ENCODE measurements around the gene TMEM161A. TPM values are rescaled to one million over a fixed set of nuclear protein-coding genes. Genes with fewer than 3 reads are reported as not detected.
A peak's percentile ranks its signal among the peaks of the same experiment; 100 is the strongest.
"Not testable (repeated sequence)": the region's sequence is repeated elsewhere in the genome, so short reads cannot be mapped to it uniquely, and the experiment has no call there.

Gene TMEM161A
- total RNA-seq, 1 experiment from 2014 or later = 64.3 TPM

DNA sequence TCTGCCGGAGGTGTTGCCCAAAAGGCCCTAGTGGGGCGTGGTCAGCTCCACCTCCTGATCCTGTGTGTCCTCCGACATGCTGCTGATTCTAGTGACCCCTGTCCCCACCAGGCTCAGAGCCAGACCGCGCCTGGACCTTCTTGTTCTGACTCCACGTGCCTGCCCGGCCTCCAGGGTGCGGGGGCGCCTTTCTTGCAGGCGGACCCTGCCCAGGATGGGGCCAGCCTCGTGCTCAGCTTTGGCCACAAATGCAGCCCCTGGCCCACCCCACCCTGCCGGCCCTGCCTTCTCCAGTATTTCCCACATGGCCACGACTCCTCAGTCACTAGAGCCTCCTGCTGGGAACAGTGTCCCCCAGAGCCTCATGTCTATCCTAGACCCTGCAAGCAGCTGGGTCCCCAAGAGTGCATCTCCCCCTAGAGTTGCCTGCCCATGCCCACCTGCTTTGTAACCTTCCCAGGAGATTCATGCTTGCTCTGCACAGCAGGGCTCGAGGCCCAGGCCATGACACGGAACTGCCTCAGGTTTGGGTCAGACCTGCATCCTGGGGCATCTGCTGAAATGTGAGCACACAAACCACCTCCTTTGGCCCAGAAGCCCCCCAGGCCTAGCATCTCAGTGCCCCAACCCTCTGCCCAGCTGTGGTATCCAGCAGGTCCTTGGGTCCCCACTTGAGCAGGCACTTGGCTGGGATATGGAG lies 27.0 kb downstream of the TMEM161A start:
- Histone ChIP-seq H3K27me3 (no peaks in the 10 kb centered on the region; the same call in 1 of the 2 replicates), H3K36me3 (peaks cover 3% of the 10 kb centered on the region; the same call in 1 of the 2 replicates), H3K4me3 (no peak overlapping the region), H3K9me3 (no peaks in the 10 kb centered on the region)
- no peak for DNase-seq

GRCh38 chr19:19110410-19111135 lies 27.7 kb downstream of the TMEM161A start:
- H3K36me3 ChIP-seq = no peaks in the 10 kb centered on the region
- no peaks in the 10 kb centered on the region for H3K9me3 ChIP-seq
- no peak overlapping the region for H3K4me3 ChIP-seq
- DNase-seq = no peak
- H3K27me3 ChIP-seq = no peaks in the 10 kb centered on the region; the same call in 1 of the 2 replicates

DNA sequence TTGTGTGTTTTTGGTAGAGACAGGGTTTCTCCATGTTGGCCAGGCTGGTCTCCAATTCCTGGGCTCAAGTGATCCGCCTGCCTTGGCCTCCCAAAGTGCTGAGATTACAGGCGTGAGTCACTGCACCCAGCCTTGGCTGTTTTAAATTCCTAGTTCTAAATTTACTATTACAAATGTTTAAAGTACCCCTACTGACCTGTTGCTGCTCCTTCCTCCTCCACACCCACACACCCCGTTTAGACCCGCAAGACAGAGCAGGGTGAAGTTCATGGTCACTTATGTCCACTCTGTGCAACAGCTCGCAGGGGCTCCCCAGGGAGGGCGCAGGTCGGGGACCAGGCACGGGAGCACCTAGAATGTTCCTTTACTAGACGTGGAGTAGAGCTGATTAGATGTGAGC lies 28.7 kb downstream of the TMEM161A start:
- Histone ChIP-seq H3K4me3 (no peak overlapping the region), H3K27me3 (no peaks in the 10 kb centered on the region; the same call in 1 of the 2 replicates)
- DNase-seq = peak; percentile 63

GRCh38 chr19:19107654-19108053 lies 30.6 kb downstream of the TMEM161A start:
- Histone ChIP-seq H3K27me3 (no peaks in the 10 kb centered on the region; the same call in 1 of the 2 replicates), H3K36me3 (no peaks in the 10 kb centered on the region), H3K4me3 (no peak overlapping the region), H3K9me3 (no peaks in the 10 kb centered on the region)
- DNase-seq = no peak

More for the DNA sequence above, 28.7 kb downstream of the TMEM161A start:
- H3K9me3 ChIP-seq = no peaks in the 10 kb centered on the region
- no peaks in the 10 kb centered on the region for H3K36me3 ChIP-seq

GRCh38 chr19:19106938-19107337 lies 31.3 kb downstream of the TMEM161A start:
- not testable (repeated sequence) for H3K27me3 ChIP-seq, DNase-seq, H3K4me3 ChIP-seq

GRCh38 chr19:19106056-19106551 lies 32.2 kb downstream of the TMEM161A start:
- H3K27me3 ChIP-seq = no peaks in the 10 kb centered on the region; the same call in 1 of the 2 replicates
- H3K36me3 ChIP-seq = no peaks in the 10 kb centered on the region
- no peak for DNase-seq
- no peaks in the 10 kb centered on the region for H3K9me3 ChIP-seq
- H3K4me3 ChIP-seq = no peak overlapping the region

More at GRCh38 chr19:19106938-19107337, 31.3 kb downstream of the TMEM161A start:
- not testable (repeated sequence) for H3K36me3 ChIP-seq, H3K9me3 ChIP-seq

GRCh38 chr19:19105365-19106055 lies 32.8 kb downstream of the TMEM161A start:
- Histone ChIP-seq H3K36me3 (no peaks in the 10 kb centered on the region), H3K27me3 (no peaks in the 10 kb centered on the region; the same call in 1 of the 2 replicates), H3K9me3 (no peaks in the 10 kb centered on the region), H3K4me3 (no peak overlapping the region)
- no peak for DNase-seq

GRCh38 chr19:19103167-19103566 lies 35.1 kb downstream of the TMEM161A start:
- Histone ChIP-seq H3K27me3 (no peaks in the 10 kb centered on the region), H3K9me3 (no peaks in the 10 kb centered on the region), H3K36me3 (no peaks in the 10 kb centered on the region), H3K4me3 (no peak overlapping the region)
- DNase-seq = no peak

DNA sequence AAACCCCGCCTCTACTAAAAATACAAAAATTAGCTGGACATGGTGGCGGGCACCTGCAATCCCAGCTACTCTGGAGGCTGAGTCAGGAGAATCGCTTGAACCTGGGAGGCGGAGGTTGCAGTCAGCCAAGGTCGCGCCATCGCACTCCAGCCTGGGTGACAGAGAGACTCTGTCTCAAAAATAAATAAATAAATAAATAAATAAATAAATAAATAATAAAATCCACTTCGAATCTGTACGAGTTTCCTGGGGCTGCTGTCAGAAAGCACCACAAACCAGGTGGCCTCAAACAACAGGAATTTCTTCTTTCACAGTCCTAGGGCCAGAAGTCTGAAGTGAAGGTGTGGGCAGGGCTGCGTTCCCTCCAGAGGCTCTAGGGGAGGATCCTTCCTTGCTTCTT lies 35.7 kb downstream of the TMEM161A start:
- H3K9me3 ChIP-seq, H3K27me3 ChIP-seq, DNase-seq, H3K4me3 ChIP-seq, H3K36me3 ChIP-seq: not testable (repeated sequence)

- Histone ChIP-seq H3K4me3 (no peak overlapping the region), H3K9me3 (no peaks in the 10 kb centered on the region), H3K27me3 (no peaks in the 10 kb centered on the region), H3K36me3 (no peaks in the 10 kb centered on the region)
- DNase-seq = no peak
Measured at GRCh38 chr19:19101540-19101939, 36.7 kb downstream of the TMEM161A start.

DNA sequence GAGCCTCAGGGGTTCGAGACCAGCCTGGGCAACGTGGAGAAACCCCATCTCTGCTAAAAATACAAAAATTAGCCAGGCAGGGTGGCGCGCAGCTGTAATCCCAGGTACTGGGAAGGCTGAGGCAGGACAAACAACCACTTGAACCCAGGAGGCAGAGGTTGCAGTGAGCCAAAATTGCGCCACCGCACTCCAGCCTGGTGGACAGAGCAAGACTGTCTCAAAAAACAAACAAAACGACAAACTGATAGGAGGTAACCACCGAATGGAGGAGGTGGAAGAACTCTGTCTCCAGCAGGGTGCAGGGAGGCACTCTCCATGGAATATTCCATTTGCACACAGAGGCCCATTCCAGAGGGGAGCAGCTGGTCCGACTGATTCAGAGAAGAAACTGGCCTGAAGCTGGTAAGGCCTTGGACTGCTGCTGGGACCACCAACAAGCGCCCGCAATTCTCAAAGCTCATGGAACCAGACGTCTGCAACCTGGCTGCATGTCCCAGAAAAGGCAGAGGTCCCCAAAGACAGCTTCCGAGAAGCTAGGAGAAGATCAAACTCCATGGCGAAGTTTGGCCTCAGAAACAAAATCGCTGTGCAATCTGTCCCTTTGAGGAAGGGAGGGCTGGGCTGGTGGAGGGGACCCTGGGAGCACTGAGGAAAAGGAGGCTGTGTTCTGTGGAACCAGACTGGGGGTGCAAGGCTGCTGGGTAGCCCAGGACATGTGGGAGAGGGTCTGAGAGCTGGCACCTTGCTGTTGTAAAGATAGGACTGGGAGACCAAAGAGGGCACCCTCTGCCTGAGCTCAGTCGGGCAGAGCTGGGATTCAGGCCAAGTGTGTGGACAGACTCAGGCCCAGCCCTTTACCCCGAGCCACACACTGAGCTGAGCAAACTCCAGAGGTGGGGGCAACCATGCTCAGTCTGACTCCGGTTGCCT lies 39.3 kb downstream of the TMEM161A start:
- Histone ChIP-seq H3K36me3 (no peaks in the 10 kb centered on the region), H3K4me3 (no peak overlapping the region), H3K27me3 (no peaks in the 10 kb centered on the region), H3K9me3 (no peaks in the 10 kb centered on the region)
- DNase-seq = no peak

GRCh38 chr19:19098084-19098702 lies 40.1 kb downstream of the TMEM161A start:
- no peak overlapping the region for H3K4me3 ChIP-seq
- no peaks in the 10 kb centered on the region for H3K9me3 ChIP-seq
- no peaks in the 10 kb centered on the region for H3K27me3 ChIP-seq
- no peaks in the 10 kb centered on the region for H3K36me3 ChIP-seq
- no peak for DNase-seq

- no peaks in the 10 kb centered on the region for H3K27me3 ChIP-seq
- no peaks in the 10 kb centered on the region for H3K9me3 ChIP-seq
- no peak for DNase-seq
- no peak overlapping the region for H3K4me3 ChIP-seq
- no peaks in the 10 kb centered on the region for H3K36me3 ChIP-seq
Measured at GRCh38 chr19:19096641-19097627, 41.3 kb downstream of the TMEM161A start.

- Histone ChIP-seq H3K27me3 (no peaks in the 10 kb centered on the region), H3K9me3 (no peaks in the 10 kb centered on the region), H3K36me3 (no peaks in the 10 kb centered on the region), H3K4me3 (no peak overlapping the region)
- DNase-seq = no peak
Measured at GRCh38 chr19:19095691-19096090, 42.6 kb downstream of the TMEM161A start.

DNA sequence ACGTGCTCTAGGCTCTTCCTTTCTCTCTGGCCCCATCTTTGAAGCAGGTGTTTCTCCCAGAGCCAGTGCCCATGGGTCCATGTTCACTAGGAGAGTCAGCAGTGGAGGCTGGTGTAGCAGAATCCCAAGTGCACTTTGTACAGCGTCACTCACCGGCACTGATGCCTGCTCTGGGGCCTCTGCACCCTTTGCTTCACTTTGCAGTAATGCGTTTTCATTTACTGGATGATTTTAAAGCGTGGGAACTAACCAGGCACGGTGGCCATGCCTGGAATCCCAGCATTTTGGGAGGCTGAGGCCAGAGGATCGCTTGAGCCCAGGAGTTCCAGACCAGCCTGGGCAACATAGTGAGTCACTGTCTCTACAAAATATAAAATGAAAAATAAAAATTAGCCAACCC lies 43.8 kb downstream of the TMEM161A start:
- DNase-seq = no peak
- Histone ChIP-seq H3K36me3 (no peaks in the 10 kb centered on the region), H3K9me3 (no peaks in the 10 kb centered on the region), H3K27me3 (no peaks in the 10 kb centered on the region), H3K4me3 (no peak overlapping the region)

All from MG63 (cell line).